ENCODE data around the gene GLCE. TPM values are rescaled to one million over a fixed set of nuclear protein-coding genes. Genes with fewer than 3 reads are reported as not detected.

Gene GLCE
- total RNA-seq, 1 donor from 2014 or later, result 7.8 TPM

GRCh38 chr15:69296606-69297005, 136.2 kb downstream of the GLCE start:
- no peaks in the 10 kb centered on the region for H3K9me3 ChIP-seq (replicated peaks)
- no peak for DNase-seq
- H3K27ac ChIP-seq (replicated peaks), result no peak overlapping the region
- TF ChIP-seq CTCF (IDR thresholded peaks at IDR 0.05; ENCODE audit: borderline replicate concordance), result no peak
- H3K4me1 ChIP-seq, result peaks cover 27% of the 10 kb centered on the region
- peaks cover 25% of the 10 kb centered on the region for H3K27me3 ChIP-seq (ENCODE audit: low read depth)
- intact Hi-C loops (cut with micrococcal nuclease), result no loop called here
- no peaks in the 10 kb centered on the region for H3K36me3 ChIP-seq
- no peak overlapping the region for H3K4me3 ChIP-seq

DNA sequence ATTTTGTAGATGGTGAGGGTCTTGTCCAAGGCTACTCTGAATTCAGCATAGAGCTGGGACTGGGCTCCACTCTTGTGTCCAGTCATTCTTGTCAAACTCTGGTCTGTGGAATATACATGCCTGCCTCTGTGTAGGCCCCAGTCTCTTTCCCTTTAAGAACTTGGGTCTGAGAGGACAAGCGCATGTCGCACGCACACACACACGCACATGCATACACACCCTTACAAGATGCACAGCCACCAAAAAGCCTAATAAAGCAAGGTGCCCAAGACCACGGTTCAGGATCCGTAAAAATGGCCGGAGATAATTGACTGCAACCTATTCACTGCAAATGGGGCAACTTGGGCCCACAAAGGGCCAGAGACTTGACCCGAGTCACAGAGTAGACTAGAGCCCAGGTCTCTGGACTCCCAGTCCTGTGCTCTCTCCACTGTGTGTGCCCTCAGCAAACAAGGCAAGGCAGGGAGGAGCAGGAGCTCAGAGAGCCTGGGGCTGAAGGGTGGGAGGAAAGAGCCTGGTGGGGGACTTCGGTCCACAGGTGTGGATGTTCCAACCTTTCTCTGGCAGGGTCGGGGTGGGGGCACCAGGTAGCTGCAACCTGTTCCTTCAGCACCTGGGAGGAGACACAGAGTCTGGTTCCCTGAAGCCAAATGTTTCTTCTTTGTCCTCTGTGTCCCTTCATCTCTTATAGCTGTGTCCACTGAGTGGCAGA, 137.4 kb downstream of the GLCE start:
- H3K27ac ChIP-seq (replicated peaks), result peak overlapping the region; percentile 63
- peaks cover 23% of the 10 kb centered on the region for H3K4me1 ChIP-seq
- intact Hi-C loops (cut with micrococcal nuclease), result no loop called here
- H3K9me3 ChIP-seq (replicated peaks), result no peaks in the 10 kb centered on the region
- H3K4me3 ChIP-seq, result peak overlapping the region; percentile 80
- peaks cover 25% of the 10 kb centered on the region for H3K27me3 ChIP-seq (ENCODE audit: low read depth)
- no peaks in the 10 kb centered on the region for H3K36me3 ChIP-seq
- TF ChIP-seq CTCF (IDR thresholded peaks at IDR 0.05; ENCODE audit: borderline replicate concordance), result no peak
- DNase-seq, result no peak

DNA sequence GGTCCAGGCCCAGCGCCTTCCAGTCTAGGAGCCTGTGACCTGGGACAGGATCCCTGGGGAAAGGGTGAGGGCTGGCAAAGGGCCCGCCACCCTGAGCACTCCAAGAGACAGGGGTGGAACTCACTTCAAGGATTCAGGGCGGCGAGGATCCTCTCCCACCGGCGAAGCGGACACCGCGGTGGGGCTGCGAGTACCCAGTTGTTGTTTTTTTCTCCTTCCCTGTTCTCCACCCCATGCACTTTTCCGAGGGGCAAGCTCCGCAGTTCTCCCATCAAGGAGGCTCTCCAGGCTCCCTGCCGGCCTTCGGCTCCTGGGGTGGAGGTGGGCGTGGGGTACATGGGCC, 137.9 kb downstream of the GLCE start:
- no peaks in the 10 kb centered on the region for H3K36me3 ChIP-seq
- no peak for DNase-seq
- H3K9me3 ChIP-seq (replicated peaks), result no peaks in the 10 kb centered on the region
- intact Hi-C loops (cut with micrococcal nuclease), result no loop called here
- no peak for TF ChIP-seq CTCF (IDR thresholded peaks at IDR 0.05; ENCODE audit: borderline replicate concordance)
- peak overlapping the region; percentile 63 for H3K27ac ChIP-seq (replicated peaks)
- H3K4me3 ChIP-seq, result peak overlapping the region; percentile 80
- H3K4me1 ChIP-seq, result peaks cover 23% of the 10 kb centered on the region
- H3K27me3 ChIP-seq (ENCODE audit: low read depth), result peaks cover 25% of the 10 kb centered on the region

- Histone ChIP-seq H3K4me3 (peak within 1 kb of the TSS; percentile 80), H3K27ac (replicated peaks) (peak within 1 kb of the TSS; percentile 63), H3K27me3 (ENCODE audit: low read depth) (peaks cover 25% of the 10 kb centered on the region), H3K4me1 (peaks cover 23% of the 10 kb centered on the region), H3K36me3 (no peaks in the 10 kb centered on the region), H3K9me3 (replicated peaks) (no peaks in the 10 kb centered on the region)
- DNase-seq, result peak; percentile 25
- intact Hi-C loops (cut with micrococcal nuclease), result no loop called here
- no peak for TF ChIP-seq CTCF (IDR thresholded peaks at IDR 0.05; ENCODE audit: borderline replicate concordance)
Observed at GRCh38 chr15:69298697-69299441, 138.4 kb downstream of the GLCE start, which contains the start of gene PAQR5. TSS of gene PAQR5 (plus strand) at chr15:69298912. CDS start at chr15:69360081, 61,169 bp downstream.

GRCh38 chr15:69299451-69299886, 139.0 kb downstream of the GLCE start:
- H3K27me3 ChIP-seq (ENCODE audit: low read depth), result peaks cover 25% of the 10 kb centered on the region
- no peak overlapping the region for H3K27ac ChIP-seq (replicated peaks)
- no peaks in the 10 kb centered on the region for H3K36me3 ChIP-seq
- TF ChIP-seq CTCF (IDR thresholded peaks at IDR 0.05; ENCODE audit: borderline replicate concordance), result no peak
- peak overlapping the region; percentile 80 for H3K4me3 ChIP-seq
- no peak for DNase-seq
- H3K9me3 ChIP-seq (replicated peaks), result no peaks in the 10 kb centered on the region
- intact Hi-C loops (cut with micrococcal nuclease), result no loop called here
- H3K4me1 ChIP-seq, result peaks cover 23% of the 10 kb centered on the region
